Right kidney (tissue), 1 donor: ENCODE data around the gene CHAT.
"Not testable (repeated sequence)": the region's sequence is repeated elsewhere in the genome, so short reads cannot be mapped to it uniquely, and the experiment has no call there.

ENCODE experiments used
- DNase-seq: peaks from one replicate; pipeline ENCODE4 v3.0.0-alpha.2; 2016

CHAT gene

GRCh38 chr10:49653273-49653929, 39.6 kb downstream of the CHAT start:
- DNase-seq, result no peak

GRCh38 chr10:49654036-49654693, 40.3 kb downstream of the CHAT start:
- no peak for DNase-seq

GRCh38 chr10:49655099-49655498, 41.3 kb downstream of the CHAT start:
- DNase-seq, result no peak

GRCh38 chr10:49656845-49657493, 43.1 kb downstream of the CHAT start:
- no peak for DNase-seq

GRCh38 chr10:49657606-49658005, 43.8 kb downstream of the CHAT start:
- DNase-seq, result no peak

GRCh38 chr10:49661140-49661856, 47.5 kb downstream of the CHAT start:
- DNase-seq, result no peak

GRCh38 chr10:49662169-49662830, 48.5 kb downstream of the CHAT start:
- no peak for DNase-seq

GRCh38 chr10:49663596-49663995, 49.8 kb downstream of the CHAT start:
- DNase-seq, result no peak

GRCh38 chr10:49664006-49664841, 50.4 kb downstream of the CHAT start:
- DNase-seq, result no peak

GRCh38 chr10:49664842-49665355, 51.1 kb downstream of the CHAT start:
- no peak for DNase-seq

GRCh38 chr10:49666054-49666615, 52.3 kb downstream of the CHAT start:
- no peak for DNase-seq

- DNase-seq, result no peak
Measured at GRCh38 chr10:49666685-49667084, 52.8 kb downstream of the CHAT start.

GRCh38 chr10:49667991-49668390, 54.2 kb downstream of the CHAT start:
- DNase-seq, result no peak

- DNase-seq, result no peak
Measured at GRCh38 chr10:49668684-49669083, 54.8 kb downstream of the CHAT start.

GRCh38 chr10:49678827-49679479, 65.1 kb downstream of the CHAT start:
- no peak for DNase-seq

- peak; percentile 27 for DNase-seq
Measured at GRCh38 chr10:49679480-49679893, 65.7 kb downstream of the CHAT start, which contains the start of gene C10orf53. Gene C10orf53, plus strand, starts transcription at chr10:49679651. Its CDS starts 47 bp downstream, at chr10:49679698.

GRCh38 chr10:49682449-49682848, 68.6 kb downstream of the CHAT start:
- DNase-seq, result not testable (repeated sequence)

- DNase-seq, result no peak
Measured at GRCh38 chr10:49682879-49683278, 69.0 kb downstream of the CHAT start.

- DNase-seq, result no peak
Measured at GRCh38 chr10:49686651-49687050, 72.8 kb downstream of the CHAT start.

GRCh38 chr10:49688261-49688846, 74.5 kb downstream of the CHAT start:
- DNase-seq, result no peak
